Heart left ventricle (tissue), 16 donors: ENCODE results near the gene HAL. TPM values are rescaled to one million over a fixed set of nuclear protein-coding genes. Genes with fewer than 3 reads are reported as not detected.
A peak's percentile ranks its signal among the peaks of the same experiment; 100 is the strongest.

Experiments
- ATAC-seq, 4 donors: fragments of 200-7000 bp; cut with Tn5 transposase; one replicate each; pipeline ENCODE4 v1.9.1; 2020 to 2022; ENCODE audit warnings: moderate library complexity in 4 of 4, mild to moderate bottlenecking in 3 of 4, moderate number of reproducible peaks in 1 of 4
- DNase-seq, 5 donors: peaks; one replicate each; pipeline ENCODE4 v3.0.0-alpha.2; 2020
- H3K27ac ChIP-seq, 12 donors: fragments of 200-600 bp; sonication (generic) in 4 of 12; one replicate each; pipeline versions ENCODE4 v1.5.0 to v1.8.0; 2016 to 2022; ENCODE audit warnings: mild to moderate bottlenecking in 2 of 12
- H3K27me3 ChIP-seq, 9 donors: fragments of 200-600 bp; sonication (generic) in 2 of 9; one replicate each; pipeline versions ENCODE4 v1.5.1 to v1.8.0; 2016 to 2022; ENCODE audit warnings: mild to moderate bottlenecking in 3 of 9
- H3K36me3 ChIP-seq, 9 donors: fragments of 200-600 bp; sonication (generic) in 2 of 9; one replicate each; pipeline versions ENCODE4 v1.5.0 to v1.8.0; 2018 to 2022; ENCODE audit warnings: mild to moderate bottlenecking in 2 of 9
- H3K4me1 ChIP-seq, 12 donors: fragments of 200-600 bp; sonication (generic) in 4 of 12; one replicate each; pipeline versions ENCODE4 v1.5.0 to v1.8.0; 2016 to 2022; ENCODE audit warnings: mild to moderate bottlenecking in 3 of 12
- H3K4me3 ChIP-seq, 12 donors: fragments of 200-600 bp; sonication (generic) in 4 of 12; one replicate each; pipeline versions ENCODE4 v1.5.0 to v1.8.0; 2017 to 2022; ENCODE audit warnings: mild to moderate bottlenecking in 9 of 12, moderate library complexity in 4 of 12
- H3K9me3 ChIP-seq, 12 donors: fragments of 200-600 bp; sonication (generic) in 4 of 12; one replicate each; pipeline versions ENCODE4 v1.5.0 to v1.8.0; 2016 to 2022; ENCODE audit warnings: mild to moderate bottlenecking in 1 of 12
- POLR2A ChIP-seq, 2 donors: fragments of 450-650 bp; IDR thresholded peaks; one replicate each; pipeline ENCODE4 v1.6.1; 2017; ENCODE audit warnings: antibody characterized with exemption in 2 of 2, mild to moderate bottlenecking in 2 of 2, moderate library complexity in 2 of 2
- WGBS, 4 donors: extraction: QIAGEN DNeasy Blood & Tissue Kit in 2 of 4; methylation state at CpG; one replicate each; pipeline versions ENCODE4 v1.1.5 to v1.1.7; 2013 to 2018; 5-methylcytosine and 5-hydroxymethylcytosine counted together
- intact Hi-C, 10 donors: fragments of 100-400 bp; cut with DNase I; formaldehyde crosslinking; loops; one replicate each; pipeline versions ENCODE4 v1.11.1 to v1.14.2; 2022
- polyA plus RNA-seq, 2 donors: library from polyadenylated mRNA; stranded (reverse); fragments of 200-250 nt; gene quantifications; one replicate each; pipeline ENCODE4 v1.2.3, GENCODE V29; 2013
- total RNA-seq, 9 donors: library from RNA; depleted of rRNA in 2 of 9; stranded (reverse); fragments of >200 nt in 2 of 9; fragmentation: NEBNext Ultra II Directional in 3 of 9; extraction: Animal tissue kit (Norgen Biotek cat#: 25700) in 3 of 9; gene quantifications; one replicate each; pipeline versions ENCODE4 v1.1.0 to v1.2.4, GENCODE V29; 2016 to 2023
- TF ChIP-seq, protein P1 (sequence below), 12 donors: fragments of 200-600 bp; sonication (generic) in 4 of 12; IDR thresholded peaks; one replicate each; pipeline versions ENCODE4 v1.5.0 to v1.8.0; 2018 to 2022; ENCODE audit warnings: antibody characterized with exemption in 12 of 12, mild to moderate bottlenecking in 5 of 12
- donor health status: ischemic (EF 13 %, LVEDD 7.1; RV severe dilation, severe dysfunction).
- donor health status: healthy with polysubstance abuse.
- donor health status: DM: no; HTN: yes; CAD: no.
- donor health status: DM: no; HTN: no; CAD: no.
- donor health status: ischemic (EF 25% LVEDD 6.9; RV normal size, moderate dysfunction).
- donor health status: ischemic (EF 25% LVEDD 5.7; RV mildly dilated, moderate dysfunction).
- donor health status: healthy.
- donor health status: DM: yes; HTN: yes; CAD: no.
- donor health status: ischemic (EF 35%, LVEDD 5.7; RV mildly dilated, moderate dysfunction).
- donor health status: nonischemic (EF 11% LVEDD 7.7; RV severe dilation, severe dysfunction).
- donor health status: DM: yes; HTN: yes; CAD: no.
- donor health status: PGD.
- donor health status: ischemic (EF 29% LVEDD 5.4; RV normal size, mild dysfunction).
- donor health status: nonischemic (EF 23%, LVEDD 6.1; RV moderate dilation, normal function).

HAL gene
- total and polyA plus RNA-seq, 11 donors: 0.04 to 0.79 (median 0.11) TPM; not detected in 5

DNA sequence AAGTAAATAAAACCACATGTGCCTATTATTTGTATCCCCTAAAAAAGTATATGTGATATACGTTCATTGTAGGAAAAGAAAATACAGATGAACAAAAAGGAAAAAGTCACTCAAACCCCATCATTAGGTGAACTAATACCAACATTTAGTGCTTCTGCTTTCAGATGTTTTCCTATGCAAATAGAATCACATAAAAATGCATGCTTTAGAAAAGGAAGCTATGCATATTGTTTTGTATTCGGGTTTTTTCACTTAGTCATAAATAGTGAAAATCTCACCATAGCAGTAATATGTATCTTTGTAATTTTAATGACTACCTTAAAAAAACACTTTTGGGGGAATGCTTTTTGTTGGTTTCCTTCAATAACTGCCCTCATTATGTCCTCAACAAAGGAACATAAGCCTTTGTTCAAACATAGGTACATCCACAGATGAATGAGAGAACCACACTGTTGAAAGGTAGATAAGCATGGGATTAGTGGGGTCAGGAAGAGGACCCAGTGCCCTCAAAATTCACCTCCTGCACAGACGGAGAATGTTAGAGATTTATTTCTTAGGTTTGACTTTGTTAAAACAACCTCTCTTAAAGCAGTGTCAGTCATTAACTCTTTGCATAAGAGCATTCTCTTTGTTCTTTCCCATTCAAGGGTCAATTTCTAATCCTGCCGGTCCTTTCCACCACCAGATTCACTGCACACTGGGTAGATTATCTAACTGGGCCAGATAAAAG, 46.5 kb downstream of the HAL start:
- TF ChIP-seq, protein P1, sequence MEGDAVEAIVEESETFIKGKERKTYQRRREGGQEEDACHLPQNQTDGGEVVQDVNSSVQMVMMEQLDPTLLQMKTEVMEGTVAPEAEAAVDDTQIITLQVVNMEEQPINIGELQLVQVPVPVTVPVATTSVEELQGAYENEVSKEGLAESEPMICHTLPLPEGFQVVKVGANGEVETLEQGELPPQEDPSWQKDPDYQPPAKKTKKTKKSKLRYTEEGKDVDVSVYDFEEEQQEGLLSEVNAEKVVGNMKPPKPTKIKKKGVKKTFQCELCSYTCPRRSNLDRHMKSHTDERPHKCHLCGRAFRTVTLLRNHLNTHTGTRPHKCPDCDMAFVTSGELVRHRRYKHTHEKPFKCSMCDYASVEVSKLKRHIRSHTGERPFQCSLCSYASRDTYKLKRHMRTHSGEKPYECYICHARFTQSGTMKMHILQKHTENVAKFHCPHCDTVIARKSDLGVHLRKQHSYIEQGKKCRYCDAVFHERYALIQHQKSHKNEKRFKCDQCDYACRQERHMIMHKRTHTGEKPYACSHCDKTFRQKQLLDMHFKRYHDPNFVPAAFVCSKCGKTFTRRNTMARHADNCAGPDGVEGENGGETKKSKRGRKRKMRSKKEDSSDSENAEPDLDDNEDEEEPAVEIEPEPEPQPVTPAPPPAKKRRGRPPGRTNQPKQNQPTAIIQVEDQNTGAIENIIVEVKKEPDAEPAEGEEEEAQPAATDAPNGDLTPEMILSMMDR (IDR thresholded peaks at IDR 0.05): no peak
- no peak for TF ChIP-seq POLR2A (IDR thresholded peaks at IDR 0.05)
- intact Hi-C loops: no loop called here
- 61 to 66% (median 62%) methylated on average over 4 of the region's 4 CpGs for WGBS, 4 donors
- Histone ChIP-seq H3K4me3 (no peak overlapping the region), H3K9me3 (no peaks in the 10 kb centered on the region), H3K4me1 (no peaks in the 10 kb centered on the region), H3K27me3 (peaks cover 0 to 3% (median 0%) of the 10 kb centered on the region in 9 donors), H3K36me3 (no peaks in the 10 kb centered on the region), H3K27ac (no peak overlapping the region)
- DNase-seq: no peak
- ATAC-seq: no peak

DNA sequence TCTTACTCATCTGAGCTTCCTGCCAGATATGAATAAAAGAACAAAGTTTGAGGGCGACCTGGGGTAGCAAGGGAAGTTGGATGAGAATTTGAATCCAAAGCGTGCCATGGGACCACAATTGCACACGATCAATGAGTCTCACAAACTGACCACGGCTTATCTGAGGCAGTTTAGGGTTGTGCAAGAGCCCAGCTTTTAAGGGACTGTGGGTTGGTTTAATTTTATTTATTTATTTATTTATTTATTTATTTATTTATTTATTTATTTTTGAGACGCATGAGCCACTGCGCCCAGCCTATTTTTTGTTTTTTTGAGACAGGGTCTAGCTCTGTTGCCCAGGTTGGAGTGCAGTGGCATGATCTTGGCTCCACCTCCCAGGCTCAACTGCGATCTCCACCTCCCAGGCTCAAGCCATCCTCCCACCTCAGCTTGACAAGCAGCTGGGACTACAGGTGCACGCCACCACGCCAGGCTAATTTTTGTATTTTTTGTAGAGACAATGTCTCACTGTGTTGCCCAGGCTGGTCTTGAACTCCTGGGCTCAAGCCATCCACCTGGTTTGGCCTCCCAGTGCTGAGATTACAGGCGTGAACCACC, 51.9 kb downstream of the HAL start:
- H3K4me3 ChIP-seq: peak overlapping the region in 1 of 12 donors; percentile 90
- no peaks in the 10 kb centered on the region for H3K36me3 ChIP-seq
- no peaks in the 10 kb centered on the region for H3K27me3 ChIP-seq
- peaks cover 0 to 14% (median 6%) of the 10 kb centered on the region in 12 donors for H3K4me1 ChIP-seq
- DNase-seq: no peak
- intact Hi-C loops: no loop called here
- TF ChIP-seq, protein P1 (IDR thresholded peaks at IDR 0.05): no peak
- TF ChIP-seq POLR2A (IDR thresholded peaks at IDR 0.05): no peak
- 87 to 94% (median 91%) methylated on average over 10 of the region's 10 CpGs for WGBS, 4 donors
- no peak overlapping the region for H3K27ac ChIP-seq
- H3K9me3 ChIP-seq: no peaks in the 10 kb centered on the region
- no peak for ATAC-seq

DNA sequence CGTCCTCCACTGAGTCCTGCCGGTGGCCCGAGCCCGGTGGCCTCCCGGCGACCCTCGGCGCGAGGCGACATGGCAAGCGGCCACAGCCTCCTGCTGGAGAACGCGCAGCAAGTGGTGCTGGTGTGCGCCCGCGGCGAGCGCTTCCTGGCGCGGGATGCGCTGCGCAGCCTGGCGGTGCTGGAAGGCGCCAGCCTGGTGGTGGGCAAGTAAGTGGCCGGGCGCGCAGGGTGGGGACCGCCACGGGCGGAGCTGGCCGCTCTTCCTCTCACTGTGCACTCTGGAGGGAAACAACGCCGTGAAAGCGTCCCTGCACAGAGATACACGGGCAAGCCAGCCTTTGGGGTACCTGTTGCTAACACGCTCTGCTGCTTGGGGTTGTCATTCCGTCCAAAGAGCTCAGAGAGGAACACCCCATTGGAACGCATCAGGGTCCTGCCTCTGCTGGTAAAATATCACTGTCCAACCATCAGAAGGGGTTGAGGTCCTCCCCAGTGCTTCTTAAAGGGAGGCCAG, 52.8 kb downstream of the HAL start, which contains the start of gene AMDHD1:
Gene AMDHD1 (plus strand): TSS at position 2 of the 513 bp plus-strand sequence. CDS start 68 bp downstream, at position 70.
- no peaks in the 10 kb centered on the region for H3K27me3 ChIP-seq
- intact Hi-C loops: loop anchor here in 1 of 10 donors (2.0 kb wide), 1 partner anchor 351 kb away; no protein-coding TSS in a partner anchor
- no peak for TF ChIP-seq POLR2A (IDR thresholded peaks at IDR 0.05)
- TF ChIP-seq, protein P1 (IDR thresholded peaks at IDR 0.05): peak in 7 of 12 donors; percentile 6 to 48 (median 43)
- peak within 1 kb of the TSS; percentile 62 to 92 (median 76) for H3K4me3 ChIP-seq
- 0 to 3% (median 1%) methylated on average over 22 to 38 of the region's 38 CpGs for WGBS, 4 donors
- H3K27ac ChIP-seq: peak within 1 kb of the TSS; percentile 20 to 90 (median 74)
- peak; percentile 37 to 83 (median 74) for ATAC-seq
- no peaks in the 10 kb centered on the region for H3K36me3 ChIP-seq
- H3K4me1 ChIP-seq: peaks cover 0 to 14% (median 6%) of the 10 kb centered on the region in 12 donors
- DNase-seq: peak; percentile 43 to 78 (median 54)
- no peaks in the 10 kb centered on the region for H3K9me3 ChIP-seq
